ENCODE results near the gene FMN1. TPM values are rescaled to one million over a fixed set of nuclear protein-coding genes. Genes with fewer than 3 reads are reported as not detected.

Gene FMN1
- total RNA-seq, 1 donor from 2014 or later, result 20.1 TPM

DNA sequence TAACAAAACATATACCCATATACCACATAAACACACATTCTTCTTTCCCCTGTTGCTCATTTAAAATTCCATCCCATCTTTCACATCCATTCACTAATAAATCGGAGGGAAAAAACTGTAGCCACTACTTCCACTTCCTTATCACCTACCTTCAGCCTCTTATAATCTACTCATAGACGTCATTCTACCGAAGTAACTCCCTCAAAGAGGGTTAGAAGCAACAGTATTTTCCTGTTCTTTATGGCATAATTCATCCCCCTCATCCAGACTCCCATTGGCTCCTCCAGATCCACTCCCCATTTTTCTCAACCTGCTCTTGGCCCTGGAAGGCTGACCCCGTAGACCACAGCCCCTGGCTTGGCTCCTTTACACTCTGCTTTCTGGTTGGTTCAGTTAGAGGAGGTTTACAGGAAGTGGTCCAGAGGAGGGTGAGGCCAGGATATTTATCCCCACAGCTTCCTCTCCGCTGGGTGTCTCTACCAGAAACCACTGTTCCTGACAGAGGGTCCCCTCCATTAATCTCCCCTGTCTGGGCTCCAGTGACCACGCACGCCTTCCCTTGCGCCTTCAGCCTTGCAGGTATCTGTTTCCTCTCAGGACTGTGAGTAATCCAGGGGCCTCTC lies 46.3 kb downstream of the FMN1 start:
- Histone ChIP-seq H3K4me1 (no peaks in the 10 kb centered on the region), H3K36me3 (no peaks in the 10 kb centered on the region), H3K9me3 (no peaks in the 10 kb centered on the region), H3K27ac (no peak overlapping the region), H3K27me3 (no peaks in the 10 kb centered on the region), H3K4me3 (no peak overlapping the region)
- TF ChIP-seq POLR2A (IDR thresholded peaks at IDR 0.05), result no peak
- no peak for TF ChIP-seq POLR2AphosphoS5 (IDR thresholded peaks at IDR 0.05; ENCODE audit: insufficient read depth in 1 of 2, low read depth in 1 of 2)
- intact Hi-C loops (cut with DNase I), result no loop called here
- no peak for DNase-seq (ENCODE audit: extremely low spot score in 2 of 2)

- H3K4me1 ChIP-seq, result no peaks in the 10 kb centered on the region
- TF ChIP-seq POLR2AphosphoS5 (IDR thresholded peaks at IDR 0.05; ENCODE audit: insufficient read depth in 1 of 2, low read depth in 1 of 2), result no peak
- no peaks in the 10 kb centered on the region for H3K36me3 ChIP-seq
- DNase-seq (ENCODE audit: extremely low spot score in 2 of 2), result no peak
- H3K4me3 ChIP-seq, result no peak overlapping the region
- intact Hi-C loops (cut with DNase I), result no loop called here
- H3K9me3 ChIP-seq, result no peaks in the 10 kb centered on the region
- no peaks in the 10 kb centered on the region for H3K27me3 ChIP-seq
- H3K27ac ChIP-seq, result no peak overlapping the region
Measured at GRCh38 chr15:33146051-33146450, 48.5 kb downstream of the FMN1 start.

- Histone ChIP-seq H3K4me1 (no peaks in the 10 kb centered on the region), H3K4me3 (no peak overlapping the region), H3K27ac (no peak overlapping the region), H3K27me3 (no peaks in the 10 kb centered on the region), H3K36me3 (no peaks in the 10 kb centered on the region), H3K9me3 (no peaks in the 10 kb centered on the region)
- DNase-seq (ENCODE audit: extremely low spot score in 2 of 2), result no peak
- TF ChIP-seq POLR2AphosphoS5 (IDR thresholded peaks at IDR 0.05; ENCODE audit: insufficient read depth in 1 of 2, low read depth in 1 of 2) (no peak), CTCF (IDR thresholded peaks at IDR 0.05) (no peak), POLR2A (IDR thresholded peaks at IDR 0.05) (no peak)
- intact Hi-C loops (cut with DNase I), result no loop called here
Measured at GRCh38 chr15:33145447-33145846, 49.1 kb downstream of the FMN1 start.

DNA sequence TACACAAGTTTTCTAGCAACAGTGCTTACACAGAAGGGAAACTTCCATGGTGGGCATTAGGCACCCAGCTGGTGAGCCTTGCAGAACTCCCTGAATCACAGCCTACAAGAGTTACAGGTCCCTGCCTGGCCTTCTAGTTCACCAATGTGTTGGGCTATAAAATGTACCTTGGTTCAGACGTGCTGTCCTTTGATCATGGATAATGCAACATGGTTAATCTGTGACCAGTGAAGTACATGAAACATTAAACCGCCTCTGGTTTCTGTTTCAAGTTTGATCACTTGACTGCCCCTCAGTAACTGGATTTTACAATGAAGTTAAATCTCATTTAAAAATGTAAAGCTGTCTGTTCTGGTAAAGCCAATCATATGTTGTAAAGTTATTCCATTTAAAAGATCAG lies 51.8 kb downstream of the FMN1 start:
- Histone ChIP-seq H3K27ac (no peak overlapping the region), H3K27me3 (no peaks in the 10 kb centered on the region), H3K4me1 (no peaks in the 10 kb centered on the region), H3K36me3 (no peaks in the 10 kb centered on the region), H3K4me3 (no peak overlapping the region), H3K9me3 (no peaks in the 10 kb centered on the region)
- DNase-seq (ENCODE audit: extremely low spot score in 2 of 2), result no peak
- intact Hi-C loops (cut with DNase I), result no loop called here
- no peak for TF ChIP-seq CTCF (IDR thresholded peaks at IDR 0.05)
- TF ChIP-seq POLR2A (IDR thresholded peaks at IDR 0.05), result no peak
- no peak for TF ChIP-seq POLR2AphosphoS5 (IDR thresholded peaks at IDR 0.05; ENCODE audit: insufficient read depth in 1 of 2, low read depth in 1 of 2)

GRCh38 chr15:33138000-33138399 lies 56.5 kb downstream of the FMN1 start:
- DNase-seq (ENCODE audit: extremely low spot score in 2 of 2), result no peak
- H3K4me3 ChIP-seq, result no peak overlapping the region

More at GRCh38 chr15:33138000-33138399, 56.5 kb downstream of the FMN1 start:
- Histone ChIP-seq H3K27me3 (no peaks in the 10 kb centered on the region), H3K9me3 (no peaks in the 10 kb centered on the region), H3K27ac (no peak overlapping the region), H3K36me3 (no peaks in the 10 kb centered on the region), H3K4me1 (no peaks in the 10 kb centered on the region)
- TF ChIP-seq POLR2A (IDR thresholded peaks at IDR 0.05) (no peak), CTCF (IDR thresholded peaks at IDR 0.05) (no peak), POLR2AphosphoS5 (IDR thresholded peaks at IDR 0.05; ENCODE audit: insufficient read depth in 1 of 2, low read depth in 1 of 2) (no peak)
- intact Hi-C loops (cut with DNase I), result no loop called here

All from vagina (tissue), 2 donors.